HG03521 (cell line): ENCODE measurements around the gene RABIF.
"Not testable (repeated sequence)": the region's sequence is repeated elsewhere in the genome, so short reads cannot be mapped to it uniquely, and the experiment has no call there.

Experiments used
- ATAC-seq: cut with Tn5 transposase; IDR thresholded peaks from one replicate; pipeline ENCODE4 v1.9.1; 2021; ENCODE audit warnings: mild to moderate bottlenecking, moderate library complexity; ENCODE audit not compliant: unreplicated experiment

RABIF gene

DNA sequence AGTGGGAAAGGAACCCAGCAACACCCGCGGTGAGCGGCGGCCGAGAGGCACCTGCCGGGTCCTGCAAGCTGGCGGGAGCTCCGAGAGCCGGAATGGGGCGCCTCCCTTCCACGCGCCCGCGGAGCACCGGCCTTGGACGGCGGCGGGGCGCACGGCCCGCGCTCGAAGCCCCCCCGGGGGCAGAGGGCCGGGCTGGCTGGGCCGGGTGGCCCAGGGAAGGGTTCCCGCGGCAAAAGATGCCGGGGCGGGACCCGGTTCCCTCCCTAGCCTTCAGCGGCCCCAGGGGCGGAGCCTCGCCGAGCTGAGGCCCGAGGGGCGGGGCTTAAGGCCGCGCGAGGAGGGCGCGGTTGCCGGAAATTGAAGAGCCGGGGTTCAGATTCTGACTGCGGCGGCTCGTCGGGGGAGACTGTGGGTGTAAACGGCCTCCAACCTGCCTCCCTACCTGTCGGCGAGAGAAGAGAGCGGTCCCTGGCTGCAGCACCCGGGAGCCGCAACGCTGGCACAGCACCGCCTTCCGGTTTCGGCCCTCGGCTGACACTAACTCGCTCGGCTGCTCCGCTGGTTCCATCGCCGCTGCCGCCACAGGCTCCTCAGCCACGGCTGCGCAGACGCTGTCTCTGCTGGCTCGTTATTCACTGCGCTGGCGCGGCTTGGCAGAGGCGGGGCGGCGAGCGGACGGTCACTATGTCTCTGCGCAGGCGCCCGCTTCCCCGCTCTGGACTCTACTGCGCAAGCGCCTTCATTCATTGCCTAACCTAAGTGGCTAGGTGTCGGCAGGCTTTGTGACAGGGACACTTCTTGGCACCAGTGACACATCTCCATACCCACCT is at the start of gene RABIF:
Gene RABIF, minus strand, starts transcription at position 619 of the 830 bp plus-strand sequence. Its CDS starts 51 bp downstream, at position 568.
- ATAC-seq: peak; percentile 87

GRCh38 chr1:202938287-202938925 is 49.5 kb upstream of the RABIF start:
- no peak for ATAC-seq

- ATAC-seq: not testable (repeated sequence)
These were observed 47.5 kb upstream of the RABIF start for GRCh38 chr1:202936409-202936808.

GRCh38 chr1:202935844-202936243 is 46.9 kb upstream of the RABIF start:
- ATAC-seq: no peak

DNA sequence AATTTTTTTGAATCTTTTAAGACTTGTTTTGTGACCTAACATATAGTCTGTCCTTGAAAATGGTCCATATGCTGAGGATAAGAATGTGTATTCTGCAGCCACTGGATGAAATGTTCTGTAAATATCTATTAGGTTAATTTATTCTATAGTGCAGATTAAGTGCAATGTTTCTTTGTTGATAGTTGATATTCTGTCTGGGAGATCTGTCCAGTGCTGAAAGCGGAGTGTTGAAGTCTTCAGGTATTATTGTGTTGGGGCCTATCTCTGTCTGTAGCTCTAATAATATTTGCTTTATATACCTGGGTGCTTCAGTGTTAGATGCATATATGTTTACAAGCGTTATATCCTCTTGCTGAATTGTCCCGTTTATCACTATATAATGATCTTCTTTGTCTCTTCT is 45.8 kb upstream of the RABIF start:
- no peak for ATAC-seq

- ATAC-seq: no peak
These were observed 43.5 kb upstream of the RABIF start for GRCh38 chr1:202932476-202932875.

GRCh38 chr1:202926581-202927491 is 37.9 kb upstream of the RABIF start, which contains the start of gene KLHL12:
Gene KLHL12, minus strand, starts transcription at chr1:202927234. Its CDS starts 2,072 bp downstream, at chr1:202925162.
- peak; percentile 89 for ATAC-seq

DNA sequence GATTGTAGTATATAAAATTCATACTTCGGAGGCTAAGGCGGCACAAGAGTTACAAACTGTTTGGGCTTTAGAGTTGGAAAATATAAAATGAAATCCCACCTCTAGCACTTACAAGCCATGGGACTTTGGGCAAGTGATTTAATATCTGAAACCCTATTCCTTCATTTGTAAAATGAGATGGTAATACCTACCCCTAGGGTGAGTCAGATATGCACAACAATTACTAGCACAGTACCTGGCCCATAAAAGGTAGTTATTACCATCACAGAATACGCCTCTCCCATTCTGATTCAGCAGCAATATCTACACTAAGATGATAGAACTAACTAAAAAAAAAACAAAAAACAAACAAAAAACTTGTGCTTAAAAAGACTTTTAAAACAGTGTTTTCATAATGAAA is 34.6 kb upstream of the RABIF start:
- no peak for ATAC-seq

GRCh38 chr1:202919615-202920014 is 30.7 kb upstream of the RABIF start:
- no peak for ATAC-seq

GRCh38 chr1:202915146-202915545 is 26.2 kb upstream of the RABIF start:
- ATAC-seq: no peak

DNA sequence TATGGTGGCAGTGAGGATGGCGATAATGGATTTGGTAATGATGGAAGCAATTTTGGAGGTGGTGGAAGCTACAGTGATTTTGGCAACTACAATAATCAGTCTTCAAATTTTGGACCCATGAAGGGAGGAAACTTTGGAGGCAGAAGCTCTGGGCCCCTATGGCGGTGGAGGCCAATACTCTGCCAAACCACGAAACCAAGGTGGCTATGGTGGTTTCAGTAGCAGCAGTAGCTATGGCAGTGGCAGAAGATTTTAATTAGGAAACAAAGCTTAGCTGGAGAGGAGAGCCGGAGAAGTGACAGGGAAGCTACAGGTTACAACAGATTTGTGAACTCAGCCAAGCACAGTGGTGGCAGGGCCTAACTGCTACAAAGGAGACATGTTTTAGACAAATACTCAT is 23.5 kb upstream of the RABIF start:
- not testable (repeated sequence) for ATAC-seq

GRCh38 chr1:202909494-202909893 is 20.5 kb upstream of the RABIF start:
- no peak for ATAC-seq

DNA sequence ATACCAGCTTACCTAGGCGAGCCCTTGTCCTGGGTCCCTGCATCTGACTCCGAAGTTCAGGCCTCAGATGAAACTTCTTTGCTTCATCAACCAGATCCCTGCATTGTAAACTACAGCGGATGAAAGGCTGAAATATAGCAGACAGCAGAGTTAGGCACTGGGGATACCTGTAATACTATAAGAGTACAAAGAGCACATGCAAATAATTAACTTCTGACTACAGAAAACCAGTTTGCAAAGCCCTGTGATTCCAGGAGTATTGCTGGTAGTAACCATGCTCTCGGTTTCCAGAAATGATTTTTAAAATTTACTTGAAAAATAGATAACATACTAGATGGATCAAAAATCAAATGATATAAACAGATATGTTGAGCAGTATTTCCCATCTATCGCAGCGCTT is 20.0 kb upstream of the RABIF start:
- no peak for ATAC-seq

- ATAC-seq: no peak
These were observed 16.4 kb upstream of the RABIF start for GRCh38 chr1:202905331-202905730.

DNA sequence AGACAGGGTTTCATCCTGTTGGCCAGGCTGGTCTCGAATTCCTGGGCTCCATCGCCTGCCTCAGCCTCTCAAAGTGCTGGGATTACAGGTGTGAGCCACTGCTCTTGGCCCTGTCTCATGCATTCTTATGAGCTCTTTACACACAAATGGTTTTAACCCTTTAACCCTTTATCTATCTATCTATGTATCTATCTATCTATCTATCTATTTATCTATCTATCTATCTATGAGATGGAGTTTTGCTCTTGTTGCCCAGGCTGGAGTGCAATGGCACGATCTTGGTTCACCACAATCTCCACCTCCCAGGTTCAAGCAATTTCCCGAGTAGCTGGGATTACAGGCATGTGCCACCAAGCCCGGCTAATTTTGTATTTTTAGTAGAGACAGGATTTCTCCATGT is 14.9 kb upstream of the RABIF start:
- not testable (repeated sequence) for ATAC-seq

DNA sequence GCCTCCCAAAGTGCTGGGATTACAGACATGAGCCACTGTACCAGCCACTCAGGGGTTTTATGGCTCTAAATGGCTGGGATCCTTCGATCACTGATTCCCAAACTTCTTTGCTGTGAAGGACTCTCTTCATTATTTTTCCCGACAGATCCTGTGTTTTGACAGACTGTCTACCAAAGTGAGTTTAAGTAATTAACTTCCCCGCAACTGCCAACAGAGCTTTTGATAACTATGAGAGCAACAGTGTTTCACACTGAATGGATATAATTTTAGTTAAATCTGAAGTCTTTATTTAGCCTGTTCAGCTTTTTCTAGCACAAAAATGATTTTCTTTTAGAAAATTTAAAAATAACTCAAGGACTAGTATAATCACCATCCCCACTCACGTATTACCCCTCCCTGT is 12.6 kb upstream of the RABIF start:
- no peak for ATAC-seq

DNA sequence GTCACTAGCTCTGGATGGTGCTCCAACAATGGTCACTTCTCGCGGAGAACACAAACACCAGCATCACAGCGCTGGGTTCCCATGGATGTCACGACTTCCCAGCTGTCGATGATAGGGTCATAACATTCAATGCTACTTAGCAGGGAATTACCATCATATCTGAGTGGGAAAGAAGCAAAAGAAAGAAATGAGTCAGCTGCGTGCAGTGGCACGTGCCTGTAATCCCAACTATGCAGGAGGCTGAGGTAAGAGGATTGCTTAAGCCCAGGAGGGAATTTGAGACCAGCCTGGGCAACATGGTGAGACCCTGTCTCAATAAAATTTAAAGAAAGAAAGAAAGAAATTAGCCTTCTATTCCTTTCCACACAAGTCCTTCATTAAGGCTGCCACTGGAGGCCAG is 3.6 kb upstream of the RABIF start:
- ATAC-seq: no peak

DNA sequence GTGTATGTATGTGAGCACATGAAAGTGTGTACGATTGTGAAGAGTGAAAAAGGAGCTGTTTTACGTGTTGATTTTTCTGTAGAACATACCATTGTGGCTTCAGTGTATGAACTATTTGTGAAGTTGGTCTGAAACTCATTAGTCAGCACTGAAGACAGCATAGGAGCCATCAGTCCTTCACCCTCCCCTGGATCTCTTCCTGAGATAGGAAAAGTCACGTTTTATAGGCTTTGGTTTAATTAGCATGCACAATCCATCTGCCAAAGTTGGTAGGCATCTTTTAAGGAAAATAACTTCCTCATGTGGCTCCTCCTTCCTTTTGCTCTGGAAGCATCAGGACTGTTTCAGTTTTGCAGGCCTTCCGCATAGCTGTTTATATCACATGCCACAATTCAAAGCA is 1.4 kb upstream of the RABIF start:
- ATAC-seq: no peak

GRCh38 chr1:202888221-202888530 is 773 bp downstream of the RABIF start:
- ATAC-seq: no peak

DNA sequence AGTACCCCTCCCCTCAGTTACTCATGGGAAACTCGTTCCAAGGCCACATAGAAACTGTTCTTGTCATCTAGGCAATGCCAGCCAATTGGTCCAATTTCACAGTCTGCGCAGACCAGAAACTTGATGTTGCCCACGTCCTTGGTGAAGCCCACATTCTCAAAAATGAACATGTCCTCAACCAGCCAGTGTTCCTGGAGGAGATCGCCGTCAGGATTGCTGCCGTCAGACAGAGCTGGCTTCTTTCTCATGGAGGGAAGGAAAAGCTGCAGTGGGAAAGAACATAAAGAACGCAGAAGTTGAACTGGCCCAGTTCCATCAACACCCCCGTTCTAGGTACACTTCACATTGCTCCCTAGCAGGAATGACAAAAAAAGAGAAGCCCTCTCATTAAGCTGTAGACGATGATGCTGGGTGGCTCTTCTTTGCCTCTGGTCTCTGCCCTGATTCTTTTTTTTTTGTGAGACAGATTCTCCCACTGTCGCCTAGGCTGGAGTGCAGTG is 7.9 kb downstream of the RABIF start:
- no peak for ATAC-seq

DNA sequence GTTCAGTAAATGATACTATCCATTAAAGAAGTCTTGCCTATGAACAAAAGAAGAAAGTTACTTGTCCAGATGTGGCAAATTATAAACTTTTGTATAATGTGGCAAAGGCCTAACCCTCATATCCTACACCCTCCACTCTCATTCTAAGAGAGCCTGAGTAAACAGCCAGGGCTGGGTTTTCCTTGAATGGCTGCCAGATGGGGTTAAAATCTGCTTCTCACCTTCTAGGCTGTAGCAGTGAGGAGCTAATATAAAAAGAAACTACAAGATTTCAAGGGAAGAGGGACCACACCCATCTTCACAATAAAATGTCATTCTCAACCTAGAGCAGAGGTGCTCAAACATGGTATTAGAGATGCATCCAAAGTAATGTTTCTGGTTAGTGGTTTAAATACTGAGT is 8.9 kb downstream of the RABIF start:
- ATAC-seq: no peak
